Stimulated activated CD4-positive, alpha-beta T cell treated with anti-CD3 and anti-CD28 coated beads, Interleukin-12 subunit alpha, Interleukin-12 subunit beta, amount 100 ng/mL, for 24 hours (primary cell): ENCODE data around the gene TSNAXIP1.

Experiments used
- DNase-seq, 2 experiments: peaks; one replicate each; pipeline ENCODE4 v3.0.0-alpha.2; 2020; ENCODE audit warnings: low read depth in 2 of 2

Gene TSNAXIP1, protein sequence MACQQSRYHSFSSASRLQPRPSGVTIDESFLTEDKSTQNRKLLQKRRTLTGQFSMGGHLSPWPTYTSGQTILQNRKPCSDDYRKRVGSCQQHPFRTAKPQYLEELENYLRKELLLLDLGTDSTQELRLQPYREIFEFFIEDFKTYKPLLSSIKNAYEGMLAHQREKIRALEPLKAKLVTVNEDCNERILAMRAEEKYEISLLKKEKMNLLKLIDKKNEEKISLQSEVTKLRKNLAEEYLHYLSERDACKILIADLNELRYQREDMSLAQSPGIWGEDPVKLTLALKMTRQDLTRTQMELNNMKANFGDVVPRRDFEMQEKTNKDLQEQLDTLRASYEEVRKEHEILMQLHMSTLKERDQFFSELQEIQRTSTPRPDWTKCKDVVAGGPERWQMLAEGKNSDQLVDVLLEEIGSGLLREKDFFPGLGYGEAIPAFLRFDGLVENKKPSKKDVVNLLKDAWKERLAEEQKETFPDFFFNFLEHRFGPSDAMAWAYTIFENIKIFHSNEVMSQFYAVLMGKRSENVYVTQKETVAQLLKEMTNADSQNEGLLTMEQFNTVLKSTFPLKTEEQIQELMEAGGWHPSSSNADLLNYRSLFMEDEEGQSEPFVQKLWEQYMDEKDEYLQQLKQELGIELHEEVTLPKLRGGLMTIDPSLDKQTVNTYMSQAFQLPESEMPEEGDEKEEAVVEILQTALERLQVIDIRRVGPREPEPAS

DNA sequence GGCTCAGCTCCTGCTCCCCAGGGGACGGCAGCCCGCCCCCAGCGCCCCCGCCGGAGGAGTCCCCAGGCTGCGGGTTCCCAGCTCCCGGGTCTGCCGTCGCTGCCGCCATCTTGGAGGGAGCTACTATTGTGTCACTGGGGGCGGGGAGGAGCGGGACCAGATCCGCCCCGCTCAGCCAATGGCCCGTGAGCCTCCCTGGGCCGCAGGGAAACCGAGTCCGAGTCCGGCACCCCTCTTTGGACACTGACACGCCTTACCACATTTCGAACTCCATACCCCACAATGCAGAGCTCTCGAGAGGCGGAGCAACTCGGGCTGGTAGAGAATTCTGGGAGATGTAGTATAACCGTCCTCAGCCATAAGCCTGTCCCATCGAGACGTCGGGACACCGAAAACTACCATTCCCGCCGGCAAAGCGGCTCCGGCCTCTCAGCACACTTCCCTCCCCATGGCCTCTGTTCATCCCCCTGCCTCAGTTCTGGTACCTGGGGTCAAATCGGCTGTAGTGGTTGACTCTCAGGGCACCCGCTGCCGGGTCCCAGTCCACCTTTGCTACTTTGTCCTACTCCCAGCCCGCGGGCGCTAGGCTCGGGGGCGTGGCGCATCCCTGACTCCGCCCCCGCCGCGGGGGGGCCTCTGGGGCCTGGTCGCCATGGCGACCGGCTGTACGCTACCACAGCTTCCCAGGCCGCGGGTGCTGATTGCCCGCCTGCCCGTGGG lies at the start of gene TSNAXIP1, which contains the start of gene RANBP10:
Gene TSNAXIP1 (plus strand): TSS at position 462 of the 720 bp plus-strand sequence. CDS start 261 bp downstream, outside the sequence.
Gene RANBP10 (minus strand): TSS at position 133 of the 720 bp plus-strand sequence. CDS start 24 bp downstream, at position 109.
- peak; percentile 92 to 93 for DNase-seq

DNA sequence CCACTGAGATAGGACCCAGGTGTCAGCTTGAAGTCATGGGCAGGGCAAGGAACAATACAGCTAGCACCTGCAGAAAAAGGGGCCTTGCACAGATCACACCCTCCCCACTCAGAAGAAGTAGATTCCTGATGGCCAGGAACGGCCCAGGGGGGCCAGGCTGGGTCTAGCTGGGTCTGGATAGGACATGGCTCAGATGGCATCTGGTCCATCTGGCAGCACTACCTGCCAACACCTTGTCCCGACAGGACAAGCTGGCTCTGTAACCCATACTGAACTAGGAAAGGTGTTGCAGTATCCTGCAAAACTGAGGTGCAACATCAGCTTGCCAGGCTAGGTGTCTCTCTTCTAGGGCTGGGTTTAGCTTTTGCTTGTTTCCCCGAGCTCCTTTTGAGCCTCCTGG lies 48.7 kb upstream of the TSNAXIP1 start:
- DNase-seq, result no peak

DNA sequence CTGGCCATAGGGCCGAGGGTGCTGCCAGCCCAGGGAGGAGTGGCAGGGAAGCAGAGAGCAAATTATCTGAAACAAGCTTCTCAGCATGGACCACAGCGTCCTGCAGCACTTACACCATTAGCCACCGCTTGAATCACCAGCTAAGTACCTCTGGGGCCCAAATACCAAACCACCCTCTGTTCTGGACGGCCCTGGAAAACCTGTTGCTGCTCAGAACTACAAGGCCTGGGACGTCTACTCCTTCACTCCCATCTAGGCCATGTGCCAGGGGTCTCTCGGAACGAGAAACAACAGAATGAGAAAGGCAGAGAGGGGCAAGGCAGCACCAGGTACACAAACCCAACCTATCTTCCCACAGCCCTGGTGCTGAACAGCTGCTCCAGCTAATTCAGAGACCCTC lies 47.7 kb upstream of the TSNAXIP1 start:
- DNase-seq, result no peak

DNA sequence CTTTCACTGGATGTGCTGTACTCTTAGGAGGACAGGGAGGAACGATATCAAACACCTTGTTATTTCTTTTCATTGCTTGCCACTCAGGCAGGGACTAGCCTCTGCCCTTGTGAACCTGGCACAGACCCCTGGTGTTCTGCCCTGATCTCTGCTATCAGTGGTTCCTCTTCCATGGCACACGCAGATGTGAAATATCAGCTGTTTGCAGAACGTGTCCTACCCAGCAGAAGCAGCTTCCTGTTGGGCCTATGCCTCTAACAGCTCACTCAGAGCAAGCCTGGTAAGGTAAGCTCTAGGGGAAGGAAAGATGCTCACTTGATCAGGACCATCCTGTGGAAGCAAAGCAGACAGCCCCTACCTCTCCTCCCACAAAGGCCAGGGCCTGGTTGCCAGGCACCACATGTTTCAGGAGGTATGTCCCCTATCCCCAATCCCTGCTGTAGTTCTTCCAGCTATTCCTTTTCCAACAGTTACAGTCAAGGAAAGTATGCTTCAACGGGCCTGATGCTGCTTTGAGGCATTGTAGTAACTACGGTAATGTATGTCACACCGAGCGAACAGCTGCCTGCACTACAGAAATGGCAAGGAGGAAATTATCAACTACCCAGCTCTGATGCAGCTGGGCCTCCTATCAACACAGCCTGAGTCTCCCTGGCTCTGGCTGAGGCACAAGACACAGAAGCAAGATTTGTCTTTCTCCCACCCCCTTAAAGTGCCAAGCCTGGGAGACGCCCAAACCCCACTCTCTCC lies 46.3 kb upstream of the TSNAXIP1 start:
- DNase-seq, result no peak

DNA sequence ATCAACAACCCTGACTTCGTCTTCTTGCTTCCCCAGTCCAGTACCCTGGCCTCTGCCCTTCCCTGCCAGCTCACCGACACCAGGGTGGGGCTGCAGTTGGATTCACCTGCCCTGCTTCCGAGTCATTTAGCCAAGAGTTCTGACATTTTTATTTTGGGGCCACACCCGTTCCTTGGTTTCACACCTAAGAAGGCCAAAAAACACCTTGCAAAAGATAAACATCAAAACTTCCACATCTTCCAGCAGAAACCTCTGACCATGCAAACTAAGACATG lies 45.8 kb upstream of the TSNAXIP1 start:
- no peak for DNase-seq

DNA sequence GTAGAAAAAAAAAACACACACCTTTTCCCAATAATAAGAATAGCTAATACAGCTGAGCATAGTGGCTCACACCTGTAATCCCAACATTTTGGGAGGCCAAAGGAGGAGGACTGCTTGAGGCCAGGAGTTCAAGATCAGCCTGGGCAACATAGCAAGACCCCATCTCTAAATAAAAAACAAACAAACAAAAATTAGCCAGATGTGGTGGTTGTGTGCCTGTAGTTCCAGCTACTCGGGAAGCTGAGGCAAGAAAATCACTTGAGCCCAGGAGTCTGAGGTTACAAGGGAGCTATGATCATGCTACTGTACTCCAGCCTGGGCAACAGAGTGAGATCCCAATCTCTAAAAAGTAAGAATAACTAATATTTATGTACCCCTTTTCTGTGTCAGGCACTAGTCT lies 44.8 kb upstream of the TSNAXIP1 start:
- no peak for DNase-seq

DNA sequence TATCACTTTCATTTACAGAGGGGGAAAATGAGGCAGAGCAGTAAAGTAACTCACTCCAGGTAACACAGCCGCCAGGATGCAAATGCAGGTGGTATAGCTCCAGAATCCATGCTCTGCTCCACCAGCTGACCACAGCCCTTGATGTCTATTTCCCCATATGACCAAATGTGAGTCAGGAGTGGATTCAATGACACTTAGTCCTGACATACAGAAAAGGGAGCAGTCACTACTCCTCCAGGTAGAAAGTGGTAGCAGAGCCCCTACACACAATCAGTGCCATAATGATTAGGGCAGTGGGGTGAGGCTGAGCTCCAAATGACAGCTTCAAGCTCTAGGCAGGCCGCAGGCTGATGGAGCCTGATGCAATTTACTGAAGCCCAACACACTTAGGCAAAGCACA lies 44.3 kb upstream of the TSNAXIP1 start:
- no peak for DNase-seq

DNA sequence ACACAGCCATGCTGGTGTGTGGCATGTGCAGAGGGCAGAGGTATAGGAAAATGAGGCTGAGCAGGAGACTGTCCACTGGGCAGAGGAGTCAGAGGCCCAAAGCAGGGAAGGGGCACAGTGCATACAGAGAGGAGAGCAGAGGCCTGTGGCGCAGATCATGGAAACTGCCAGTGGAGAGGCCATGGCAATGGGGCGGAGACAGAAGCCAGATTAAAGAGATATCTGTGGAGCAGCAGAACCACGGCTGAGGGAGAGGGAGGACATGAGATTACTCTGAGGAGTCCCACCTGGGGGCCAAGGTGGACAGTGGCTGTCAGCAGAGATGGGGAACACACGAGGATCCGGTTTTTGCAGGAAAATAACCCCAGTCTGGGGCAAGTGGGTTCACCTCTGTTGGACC lies 43.6 kb upstream of the TSNAXIP1 start:
- no peak for DNase-seq

DNA sequence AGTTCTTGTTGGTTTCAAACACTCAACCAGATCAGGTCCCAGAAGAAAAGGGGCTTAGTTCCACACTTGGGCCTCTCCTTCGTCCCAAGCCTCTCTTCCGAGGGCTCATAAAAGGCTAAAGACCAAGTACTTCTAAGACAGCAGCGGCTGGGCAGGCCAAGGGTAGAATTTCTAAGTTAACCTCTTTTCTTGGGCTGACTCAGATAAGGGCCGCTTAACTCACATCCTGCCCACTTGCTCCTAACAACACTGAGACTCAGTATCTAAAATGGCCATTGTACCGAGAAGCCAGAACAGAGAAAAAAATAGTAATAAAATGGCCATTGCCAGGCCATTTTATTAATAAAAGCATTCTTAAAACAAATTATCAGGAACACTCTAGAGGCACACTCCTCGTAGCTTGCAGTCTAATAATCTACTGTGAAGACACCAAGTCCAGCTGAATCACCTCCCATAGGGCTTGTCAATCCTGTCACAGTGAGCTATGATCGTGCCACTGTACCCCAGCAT lies 42.5 kb upstream of the TSNAXIP1 start:
- DNase-seq, result no peak

DNA sequence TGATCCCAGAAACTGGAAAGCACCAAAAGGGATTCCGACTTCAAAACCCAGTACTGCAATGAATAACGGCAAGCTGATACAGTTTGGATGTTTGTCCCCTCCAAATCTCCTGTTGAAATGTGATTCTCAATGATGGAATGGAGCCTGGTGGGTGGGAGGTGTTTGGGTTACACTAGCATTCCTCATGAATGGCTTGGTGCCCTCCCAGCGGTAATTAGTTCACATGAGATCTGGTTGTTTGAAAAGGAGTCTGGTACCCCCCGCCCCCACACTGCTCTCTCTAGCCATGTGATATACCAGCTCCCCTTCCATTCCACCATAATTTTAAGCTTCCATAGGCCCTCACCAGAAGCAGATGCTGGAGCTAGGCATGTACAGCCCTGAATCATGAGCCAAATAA lies 40.4 kb upstream of the TSNAXIP1 start:
- no peak for DNase-seq

DNA sequence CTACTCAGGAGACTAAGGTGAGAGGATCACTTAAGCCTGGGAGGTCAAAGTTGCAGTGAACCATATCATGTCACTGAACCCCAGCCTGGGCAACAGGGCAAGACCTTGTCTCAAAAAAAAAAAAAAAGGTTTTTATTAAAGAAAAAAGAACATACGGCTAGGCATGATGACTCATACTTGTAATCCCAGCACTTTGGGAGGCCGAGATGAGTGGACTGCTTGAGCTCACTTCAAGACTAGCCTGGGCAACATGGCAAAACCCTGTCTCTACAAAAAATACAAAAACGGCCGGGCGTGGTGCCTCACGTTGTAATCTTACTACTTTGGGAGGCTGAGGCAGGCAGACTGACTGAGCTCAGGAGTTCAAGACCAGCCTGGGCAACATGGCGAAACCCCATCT lies 38.7 kb upstream of the TSNAXIP1 start:
- no peak for DNase-seq

DNA sequence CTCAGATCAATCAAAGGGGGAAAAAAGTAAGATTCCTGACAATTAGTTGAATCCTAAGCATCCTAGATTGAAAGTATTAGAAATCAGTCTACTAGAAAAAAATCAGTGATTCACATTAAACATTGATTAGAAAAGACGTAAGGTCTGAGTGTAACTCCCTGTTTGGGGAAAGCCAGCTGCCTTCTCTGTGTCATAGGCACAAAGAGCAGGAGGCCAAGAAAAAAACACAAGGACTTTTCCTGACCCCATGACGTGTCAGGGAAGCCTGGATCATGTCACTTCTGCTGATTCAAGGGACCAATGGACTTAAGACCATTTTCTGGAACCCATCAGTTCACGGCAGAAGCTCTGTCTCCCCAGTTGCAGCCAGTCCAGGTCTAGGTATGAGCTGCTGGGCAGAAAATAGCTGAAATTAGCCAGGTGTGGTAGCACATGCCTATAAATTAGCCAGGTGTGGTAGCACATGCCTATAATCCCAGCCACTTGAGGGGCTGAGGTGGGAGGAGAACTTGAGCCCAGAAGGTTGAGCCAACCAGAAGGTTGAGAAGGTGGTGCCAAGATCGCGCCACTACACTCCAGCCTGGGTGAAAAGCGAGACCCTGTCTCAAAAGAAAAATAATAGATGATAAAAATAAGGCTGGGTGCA lies 36.2 kb upstream of the TSNAXIP1 start:
- DNase-seq, result no peak

DNA sequence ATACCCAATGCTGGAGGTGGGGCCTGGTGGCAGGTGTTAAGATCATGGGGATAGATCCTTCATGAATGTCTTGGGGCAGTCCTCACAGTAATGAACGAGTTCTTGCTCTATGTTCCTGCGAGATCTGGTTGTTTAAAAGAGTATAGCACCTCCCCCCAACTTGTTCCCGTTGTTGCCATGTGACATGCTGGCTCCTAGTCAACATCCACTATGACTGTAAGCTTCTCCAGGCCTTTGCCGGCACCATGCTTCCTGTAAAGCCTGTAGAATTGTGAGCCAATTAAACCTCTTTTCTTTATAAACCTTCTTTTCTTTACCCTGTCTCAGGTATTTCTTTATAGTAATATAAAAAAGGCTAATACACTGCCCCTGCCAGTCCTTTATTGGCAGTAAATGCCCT lies 33.6 kb upstream of the TSNAXIP1 start:
- no peak for DNase-seq

DNA sequence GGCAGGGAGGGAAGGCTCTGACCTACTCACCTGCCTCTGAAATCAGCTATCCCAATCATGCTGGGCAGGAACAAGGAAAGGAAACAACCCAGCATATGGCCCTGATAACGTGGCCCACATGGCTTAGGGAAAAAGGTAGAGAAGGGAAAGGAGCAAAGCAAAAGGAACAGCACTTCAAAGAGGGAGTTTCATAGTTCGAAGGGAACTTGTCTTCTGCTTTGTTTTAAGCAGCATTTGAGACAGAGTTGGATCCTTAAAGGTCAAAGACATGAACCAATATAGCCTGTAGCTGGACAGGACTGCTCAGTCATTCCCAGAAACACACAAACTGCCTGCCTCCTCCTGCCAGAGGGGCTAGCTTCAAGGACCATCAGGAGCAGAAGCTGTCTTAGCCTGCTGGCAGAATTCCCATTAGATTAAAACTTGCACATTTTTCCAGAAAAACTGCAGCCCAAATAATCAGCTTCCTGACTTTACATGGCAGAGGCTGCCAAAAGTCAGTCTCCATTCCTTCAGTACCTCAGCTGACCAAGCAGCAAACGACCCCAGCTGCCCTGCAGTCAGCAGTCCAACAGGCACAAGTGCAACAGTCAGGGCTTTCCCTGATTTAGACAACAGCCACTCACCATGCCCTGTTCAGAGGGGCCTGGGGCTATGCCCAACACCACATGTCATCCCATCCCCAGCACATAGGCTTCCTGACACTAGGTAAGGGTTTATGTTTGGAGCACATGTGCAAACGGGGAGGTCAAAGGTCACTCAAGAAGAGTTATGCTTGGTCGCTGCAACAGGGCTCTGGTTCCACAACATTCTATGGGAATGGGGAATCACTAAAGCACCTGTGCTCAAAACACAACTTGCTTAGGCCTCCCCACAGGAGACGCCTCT lies 32.9 kb upstream of the TSNAXIP1 start:
- no peak for DNase-seq

DNA sequence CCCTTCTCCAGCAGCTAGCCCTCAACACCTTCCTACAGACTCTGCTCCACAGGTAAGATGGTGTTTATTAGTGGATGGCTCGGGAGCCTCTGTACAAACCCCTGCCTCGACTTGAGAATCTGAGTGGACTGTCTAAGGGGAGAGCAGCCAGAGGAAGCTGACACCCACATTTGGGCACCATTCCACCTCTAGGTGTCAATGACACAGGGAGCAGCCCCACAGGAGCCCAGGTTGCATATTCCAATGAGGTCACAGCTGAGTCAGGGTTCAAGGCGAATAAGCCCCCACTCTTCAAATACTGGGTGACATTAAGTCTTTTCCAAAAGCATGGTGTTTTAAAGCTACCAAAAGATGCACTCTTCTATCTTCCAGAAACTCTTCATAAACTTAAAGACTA lies 32.2 kb upstream of the TSNAXIP1 start:
- DNase-seq, result no peak

DNA sequence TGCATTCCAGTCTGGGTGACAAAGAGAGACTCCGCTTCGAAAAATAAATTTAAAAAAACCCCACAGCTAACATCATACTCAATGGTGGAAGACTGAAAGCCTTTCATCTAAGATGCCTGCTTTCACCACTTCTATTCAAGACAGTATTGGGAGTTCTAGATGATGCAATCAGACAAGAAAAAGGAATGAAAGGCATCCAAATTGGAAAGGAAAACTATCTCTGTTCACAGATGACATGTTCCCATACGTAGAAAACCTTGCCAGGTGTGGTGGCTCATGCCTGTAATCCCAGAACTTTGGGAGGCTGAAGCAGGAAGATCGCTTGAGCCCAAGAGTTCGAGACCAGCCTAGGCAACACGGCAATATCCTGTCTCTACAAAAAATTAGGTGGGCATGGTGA lies 31.4 kb upstream of the TSNAXIP1 start:
- no peak for DNase-seq

DNA sequence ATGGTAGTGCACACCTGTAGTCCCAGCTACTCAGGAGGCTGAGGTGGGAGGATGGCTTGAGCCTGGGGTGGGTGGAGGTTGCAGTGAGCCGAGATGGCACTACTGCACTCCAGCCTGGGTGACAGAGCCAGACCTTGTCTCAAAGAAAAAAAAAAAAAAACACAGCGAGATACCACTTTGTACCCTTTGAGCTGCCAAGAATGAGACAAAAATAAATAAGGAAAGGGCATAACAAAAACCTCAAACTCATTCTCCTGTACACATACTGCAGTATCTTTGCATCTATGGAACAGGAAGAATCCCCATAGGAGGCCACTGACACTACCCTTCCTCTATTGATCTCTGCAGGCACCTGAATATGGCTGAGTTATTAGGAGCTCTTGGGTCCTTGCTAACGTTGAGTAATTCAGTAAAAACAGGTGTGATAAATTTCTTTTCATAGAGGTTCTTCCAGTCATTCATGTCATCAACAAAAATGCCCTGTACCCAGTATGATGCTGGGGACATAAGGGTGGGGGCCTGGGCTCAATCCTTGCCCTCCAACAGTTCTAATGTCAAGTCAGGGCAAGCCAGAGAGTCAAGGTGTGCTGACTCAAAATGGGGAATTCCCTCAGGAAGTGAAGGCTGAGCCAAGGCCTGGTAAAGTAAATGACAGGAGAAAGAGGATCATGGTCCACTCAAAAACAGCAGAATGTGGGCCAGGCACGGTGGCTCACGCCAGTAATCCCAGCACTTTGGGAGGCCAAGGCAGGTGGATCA lies 27.3 kb upstream of the TSNAXIP1 start:
- no peak for DNase-seq

DNA sequence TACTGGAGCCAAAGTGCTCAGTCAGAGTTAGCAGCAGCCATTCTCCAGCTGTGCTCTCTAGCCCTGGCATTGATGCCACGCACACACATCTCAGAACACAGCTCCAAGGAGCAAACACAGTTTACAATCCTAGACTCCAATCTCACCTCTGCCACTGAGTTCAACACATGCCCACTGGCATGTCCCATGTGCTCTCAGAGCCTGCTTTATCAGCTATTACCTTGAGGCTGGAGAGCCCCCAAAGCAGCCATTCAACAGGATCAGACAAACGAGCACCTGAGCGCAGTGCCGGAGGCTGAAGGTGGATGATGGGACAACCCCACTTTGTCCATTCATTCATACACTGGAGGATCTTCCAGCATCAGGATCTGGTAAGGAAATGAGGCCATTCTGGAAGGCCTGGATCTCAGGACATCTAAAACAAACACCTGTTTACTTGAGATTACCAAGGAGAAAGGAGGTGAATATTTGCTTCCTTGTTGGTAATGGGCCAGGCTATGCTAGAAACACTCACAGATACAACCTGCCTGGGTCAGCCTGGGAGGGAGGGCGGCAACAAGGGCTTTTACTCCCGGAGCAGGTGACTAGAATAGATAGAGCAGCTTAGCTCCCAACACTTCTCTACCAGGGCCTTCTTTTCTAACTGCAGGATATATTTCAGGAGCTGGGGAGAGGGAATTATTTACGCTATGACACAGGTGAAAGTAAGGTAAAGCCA lies 25.7 kb upstream of the TSNAXIP1 start:
- no peak for DNase-seq

DNA sequence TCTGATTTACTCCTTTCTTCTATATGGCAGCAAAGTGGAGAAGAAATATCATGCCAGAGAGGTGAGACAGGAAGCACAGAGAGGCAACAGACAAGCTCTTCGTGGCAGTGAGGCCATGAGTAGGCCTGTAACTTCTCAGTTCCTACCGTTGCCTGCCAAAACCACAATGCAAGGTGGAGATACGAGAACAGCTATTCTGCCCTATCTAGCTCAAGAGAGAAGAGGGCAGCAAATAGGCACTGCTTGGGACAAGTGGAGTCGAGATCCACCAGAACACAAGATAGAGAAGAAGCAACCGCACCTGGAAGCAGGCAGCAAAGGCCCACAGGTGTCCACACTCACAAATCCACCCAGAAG lies 25.1 kb upstream of the TSNAXIP1 start:
- DNase-seq, result no peak
